22Rv1 (cell line): ENCODE results near the gene CDK1.

Source experiments
- ZFX ChIP-seq: fragments of 450-650 bp; IDR thresholded peaks from 2 replicates; pipeline ENCODE4 v1.6.1; 2017; ENCODE audit warnings: antibody characterized with exemption, borderline replicate concordance
- TF ChIP-seq, protein P1 (sequence below): fragments of 450-650 bp; IDR thresholded peaks from 2 replicates; pipeline ENCODE4 v1.5.1; 2017; ENCODE audit warnings: mild to moderate bottlenecking

DNA sequence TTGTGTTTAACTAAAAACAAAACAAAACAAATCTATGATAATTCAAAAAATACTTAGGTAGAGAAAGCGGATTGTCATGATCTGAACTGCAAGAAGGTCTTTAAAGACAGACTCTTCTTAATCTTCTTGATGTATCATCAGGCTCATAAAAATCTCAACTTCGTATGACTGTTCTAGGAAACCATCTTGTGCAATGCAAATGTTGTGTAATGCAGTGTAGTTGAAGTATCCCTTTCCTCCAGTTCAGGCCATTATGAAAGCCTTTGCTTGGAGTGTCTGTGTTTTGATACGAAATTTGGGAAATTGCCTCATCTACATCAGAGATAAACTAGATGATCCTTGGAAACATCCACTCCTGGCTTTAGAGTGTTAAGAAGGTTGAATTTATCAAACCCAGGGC, 30.9 kb downstream of the CDK1 start:
- TF ChIP-seq, protein P1, sequence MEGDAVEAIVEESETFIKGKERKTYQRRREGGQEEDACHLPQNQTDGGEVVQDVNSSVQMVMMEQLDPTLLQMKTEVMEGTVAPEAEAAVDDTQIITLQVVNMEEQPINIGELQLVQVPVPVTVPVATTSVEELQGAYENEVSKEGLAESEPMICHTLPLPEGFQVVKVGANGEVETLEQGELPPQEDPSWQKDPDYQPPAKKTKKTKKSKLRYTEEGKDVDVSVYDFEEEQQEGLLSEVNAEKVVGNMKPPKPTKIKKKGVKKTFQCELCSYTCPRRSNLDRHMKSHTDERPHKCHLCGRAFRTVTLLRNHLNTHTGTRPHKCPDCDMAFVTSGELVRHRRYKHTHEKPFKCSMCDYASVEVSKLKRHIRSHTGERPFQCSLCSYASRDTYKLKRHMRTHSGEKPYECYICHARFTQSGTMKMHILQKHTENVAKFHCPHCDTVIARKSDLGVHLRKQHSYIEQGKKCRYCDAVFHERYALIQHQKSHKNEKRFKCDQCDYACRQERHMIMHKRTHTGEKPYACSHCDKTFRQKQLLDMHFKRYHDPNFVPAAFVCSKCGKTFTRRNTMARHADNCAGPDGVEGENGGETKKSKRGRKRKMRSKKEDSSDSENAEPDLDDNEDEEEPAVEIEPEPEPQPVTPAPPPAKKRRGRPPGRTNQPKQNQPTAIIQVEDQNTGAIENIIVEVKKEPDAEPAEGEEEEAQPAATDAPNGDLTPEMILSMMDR: no peak
- no peak for TF ChIP-seq ZFX
